Measurements from ENCODE around the gene TRIM54.
"Not testable (repeated sequence)": the region's sequence is repeated elsewhere in the genome, so short reads cannot be mapped to it uniquely, and the experiment has no call there.

TRIM54 gene

GRCh38 chr2:27314709-27315108, 32.5 kb downstream of the TRIM54 start:
- FAIRE-seq (no peak), DNase-seq (ENCODE audit: insufficient read length, low spot score) (no peak)
- TF ChIP-seq CTCF (IDR thresholded peaks at IDR 0.05; ENCODE audit: insufficient read depth, missing control alignments), result no peak

GRCh38 chr2:27315122-27315521, 32.9 kb downstream of the TRIM54 start:
- FAIRE-seq (no peak), DNase-seq (ENCODE audit: insufficient read length, low spot score) (no peak)
- no peak for TF ChIP-seq CTCF (IDR thresholded peaks at IDR 0.05; ENCODE audit: insufficient read depth, missing control alignments)

- no peak for TF ChIP-seq CTCF (IDR thresholded peaks at IDR 0.05; ENCODE audit: insufficient read depth, missing control alignments)
- DNase-seq (ENCODE audit: insufficient read length, low spot score) (no peak), FAIRE-seq (no peak)
Measured at GRCh38 chr2:27316655-27317412, 34.6 kb downstream of the TRIM54 start.

- not testable (repeated sequence) for FAIRE-seq; DNase-seq (ENCODE audit: insufficient read length, low spot score)
Measured at GRCh38 chr2:27319839-27320238, 37.6 kb downstream of the TRIM54 start.

- DNase-seq (ENCODE audit: insufficient read length, low spot score), result peak; percentile 45
- FAIRE-seq, result no peak
- peak; percentile 16 for TF ChIP-seq CTCF (IDR thresholded peaks at IDR 0.05; ENCODE audit: insufficient read depth, missing control alignments)
Measured at GRCh38 chr2:27320958-27321543, 38.8 kb downstream of the TRIM54 start.

- DNase-seq (ENCODE audit: insufficient read length, low spot score), result no peak
- no peak for FAIRE-seq
Measured at GRCh38 chr2:27322301-27322765, 40.1 kb downstream of the TRIM54 start.

More at GRCh38 chr2:27322301-27322765, 40.1 kb downstream of the TRIM54 start:
- no peak for TF ChIP-seq CTCF (IDR thresholded peaks at IDR 0.05; ENCODE audit: insufficient read depth, missing control alignments)

Data from D721Med (cell line).